Erythroblast (primary cell): Measurements from ENCODE around the gene TMEM132C.

Experiments
- GATA1 ChIP-seq: IDR thresholded peaks from 2 replicates; pipeline ENCODE4 v1.6.1; 2011; ENCODE audit warnings: low read depth, mild to moderate bottlenecking, control low read depth, low read length, moderate library complexity
- POLR2A ChIP-seq: IDR thresholded peaks from 2 replicates; pipeline ENCODE4 v1.6.1; 2011; ENCODE audit warnings: mild to moderate bottlenecking, low read length

GRCh38 chr12:128606538-128606937 lies 339.6 kb downstream of the TMEM132C start:
- no peak for TF ChIP-seq POLR2A
- TF ChIP-seq GATA1, result no peak
